Fibroblast of villous mesenchyme (primary cell): ENCODE results near the gene KCTD10. TPM values are rescaled to one million over a fixed set of nuclear protein-coding genes. Genes with fewer than 3 reads are reported as not detected.
"Not testable (repeated sequence)": the region's sequence is repeated elsewhere in the genome, so short reads cannot be mapped to it uniquely, and the experiment has no call there.

Experiments used
- DNase-seq: peaks from one replicate; pipeline ENCODE4 v3.0.0-alpha.2; 2010; ENCODE audit warnings: low read depth
- H3K4me3 ChIP-seq: 2 replicates; pipeline ENCODE4 v1.5.1; 2011; ENCODE audit warnings: low read depth, mild to moderate bottlenecking, low read length
- CTCF ChIP-seq: IDR thresholded peaks from 2 replicates; pipeline ENCODE4 v1.5.1; 2012; ENCODE audit warnings: low read depth, mild to moderate bottlenecking, low read length; ENCODE audit not compliant: insufficient read depth
- total RNA-seq: library from RNA; depleted of rRNA; stranded (reverse); fragments of >200 nt; gene quantifications from 2 replicates; pipeline ENCODE4 v1.2.3, GENCODE V29; 2012

KCTD10 gene
- total RNA-seq, 1 donor = 105 TPM

GRCh38 chr12:109443794-109444193 is 33.3 kb downstream of the KCTD10 start:
- no peak for TF ChIP-seq CTCF
- H3K4me3 ChIP-seq = no peak overlapping the region
- DNase-seq = no peak

GRCh38 chr12:109440851-109441490 is 36.1 kb downstream of the KCTD10 start:
- no peak for DNase-seq
- TF ChIP-seq CTCF = no peak
- H3K4me3 ChIP-seq = no peak overlapping the region

GRCh38 chr12:109439951-109440350 is 37.1 kb downstream of the KCTD10 start:
- not testable (repeated sequence) for DNase-seq, H3K4me3 ChIP-seq

GRCh38 chr12:109439181-109439580 is 37.9 kb downstream of the KCTD10 start:
- TF ChIP-seq CTCF = no peak
- no peak overlapping the region for H3K4me3 ChIP-seq
- no peak for DNase-seq

GRCh38 chr12:109436188-109436560 is 40.9 kb downstream of the KCTD10 start:
- DNase-seq = no peak
- no peak for TF ChIP-seq CTCF
- H3K4me3 ChIP-seq = no peak overlapping the region

- no peak for DNase-seq
- H3K4me3 ChIP-seq = no peak overlapping the region
- TF ChIP-seq CTCF = no peak
Measured at GRCh38 chr12:109435428-109436187, 41.5 kb downstream of the KCTD10 start.

GRCh38 chr12:109434582-109434981 is 42.5 kb downstream of the KCTD10 start:
- no peak overlapping the region for H3K4me3 ChIP-seq
- no peak for DNase-seq
- no peak for TF ChIP-seq CTCF
